Spleen (tissue), 7 donors: Measurements from ENCODE around the gene ISY1.

Source experiments
- POLR2A ChIP-seq, 3 donors: fragments of 450-650 bp; IDR thresholded peaks; one replicate each; pipeline ENCODE4 v1.5.1; 2017; ENCODE audit warnings: antibody characterized with exemption in 3 of 3, mild to moderate bottlenecking in 1 of 3
- TF ChIP-seq, protein P1 (sequence below), 11 experiments: fragments of 200-600 bp in 7 of 11; fragments of 450-650 bp in 4 of 11; sonication (generic) in 4 of 11; IDR thresholded peaks in 8 of 11; conservative IDR thresholded peaks in 3 of 11; 1 replicate in 7 of 11; 2 replicates in 4 of 11; pipeline versions ENCODE4 v1.4.0 to v1.8.0; 2016 to 2021; ENCODE audit warnings: antibody characterized with exemption in 11 of 11, inconsistent platforms in 4 of 11, mild to moderate bottlenecking in 1 of 11
- donor health status: DM: no; HTN: no; CAD: no; lungs with moderate emphysema.
- donor health status: DM: no; HTN: no; CAD: no.
- donor health status: DM: no; HTN: no; CAD: no.

- TF ChIP-seq, protein P1, sequence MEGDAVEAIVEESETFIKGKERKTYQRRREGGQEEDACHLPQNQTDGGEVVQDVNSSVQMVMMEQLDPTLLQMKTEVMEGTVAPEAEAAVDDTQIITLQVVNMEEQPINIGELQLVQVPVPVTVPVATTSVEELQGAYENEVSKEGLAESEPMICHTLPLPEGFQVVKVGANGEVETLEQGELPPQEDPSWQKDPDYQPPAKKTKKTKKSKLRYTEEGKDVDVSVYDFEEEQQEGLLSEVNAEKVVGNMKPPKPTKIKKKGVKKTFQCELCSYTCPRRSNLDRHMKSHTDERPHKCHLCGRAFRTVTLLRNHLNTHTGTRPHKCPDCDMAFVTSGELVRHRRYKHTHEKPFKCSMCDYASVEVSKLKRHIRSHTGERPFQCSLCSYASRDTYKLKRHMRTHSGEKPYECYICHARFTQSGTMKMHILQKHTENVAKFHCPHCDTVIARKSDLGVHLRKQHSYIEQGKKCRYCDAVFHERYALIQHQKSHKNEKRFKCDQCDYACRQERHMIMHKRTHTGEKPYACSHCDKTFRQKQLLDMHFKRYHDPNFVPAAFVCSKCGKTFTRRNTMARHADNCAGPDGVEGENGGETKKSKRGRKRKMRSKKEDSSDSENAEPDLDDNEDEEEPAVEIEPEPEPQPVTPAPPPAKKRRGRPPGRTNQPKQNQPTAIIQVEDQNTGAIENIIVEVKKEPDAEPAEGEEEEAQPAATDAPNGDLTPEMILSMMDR (IDR thresholded peaks at IDR 0.05 in 8 of 11, conservative IDR thresholded peaks at IDR 0.05 in 3 of 11) = no peak
- no peak for TF ChIP-seq POLR2A (IDR thresholded peaks at IDR 0.05)
Observed at GRCh38 chr3:129187857-129188256, 27.0 kb upstream of the ISY1 start.
